HCEC 1CT (cell line): Measurements from ENCODE around the gene IL23R.
"Not testable (repeated sequence)": the region's sequence is repeated elsewhere in the genome, so short reads cannot be mapped to it uniquely, and the experiment has no call there.

ENCODE experiments used
- DNase-seq: peaks from one replicate; pipeline ENCODE4 v3.0.0-alpha.2; 2017

IL23R gene, protein sequence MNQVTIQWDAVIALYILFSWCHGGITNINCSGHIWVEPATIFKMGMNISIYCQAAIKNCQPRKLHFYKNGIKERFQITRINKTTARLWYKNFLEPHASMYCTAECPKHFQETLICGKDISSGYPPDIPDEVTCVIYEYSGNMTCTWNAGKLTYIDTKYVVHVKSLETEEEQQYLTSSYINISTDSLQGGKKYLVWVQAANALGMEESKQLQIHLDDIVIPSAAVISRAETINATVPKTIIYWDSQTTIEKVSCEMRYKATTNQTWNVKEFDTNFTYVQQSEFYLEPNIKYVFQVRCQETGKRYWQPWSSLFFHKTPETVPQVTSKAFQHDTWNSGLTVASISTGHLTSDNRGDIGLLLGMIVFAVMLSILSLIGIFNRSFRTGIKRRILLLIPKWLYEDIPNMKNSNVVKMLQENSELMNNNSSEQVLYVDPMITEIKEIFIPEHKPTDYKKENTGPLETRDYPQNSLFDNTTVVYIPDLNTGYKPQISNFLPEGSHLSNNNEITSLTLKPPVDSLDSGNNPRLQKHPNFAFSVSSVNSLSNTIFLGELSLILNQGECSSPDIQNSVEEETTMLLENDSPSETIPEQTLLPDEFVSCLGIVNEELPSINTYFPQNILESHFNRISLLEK

DNA sequence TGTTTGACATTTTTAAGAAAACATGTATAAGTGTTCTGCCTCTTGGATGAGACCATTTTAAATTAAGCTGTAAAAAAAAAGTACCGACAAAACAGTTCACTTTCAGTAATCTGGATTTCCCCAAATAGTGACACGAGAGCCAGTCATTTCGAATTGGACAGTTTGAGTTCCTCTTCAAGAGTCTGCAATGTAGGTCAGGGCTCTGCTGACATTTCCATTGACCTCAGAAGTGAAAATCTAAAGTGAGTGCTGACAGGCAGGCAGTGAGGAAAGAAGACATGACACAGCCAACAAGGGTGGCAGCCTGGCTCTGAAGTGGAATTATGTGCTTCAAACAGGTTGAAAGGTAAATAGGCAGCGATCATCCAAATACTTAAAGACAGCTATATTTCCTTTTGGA is at the start of gene IL23R:
Gene IL23R (plus strand): TSS at position 259 of the 400 bp plus-strand sequence. CDS start 1,667 bp downstream, outside the sequence.
- no peak for DNase-seq

DNA sequence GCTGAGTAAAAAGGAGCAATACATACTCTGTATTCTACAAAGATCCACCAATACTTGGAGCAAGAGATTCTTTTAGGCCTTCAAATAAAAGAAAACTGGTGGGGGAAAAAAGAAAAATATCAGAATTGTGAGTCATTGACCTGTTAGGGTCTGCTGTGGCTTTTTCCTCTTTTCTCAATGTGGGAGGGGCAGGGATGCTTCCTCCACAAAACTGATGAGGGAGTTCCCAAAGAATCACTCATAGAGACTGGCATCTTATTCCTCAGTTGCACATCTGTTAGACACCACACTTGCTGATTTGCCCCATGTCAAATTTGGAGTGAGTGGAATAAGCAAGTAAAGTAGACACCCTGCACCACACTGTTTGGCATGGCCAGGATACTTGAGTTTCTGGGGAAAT is 48.1 kb upstream of the IL23R start:
- DNase-seq: no peak

DNA sequence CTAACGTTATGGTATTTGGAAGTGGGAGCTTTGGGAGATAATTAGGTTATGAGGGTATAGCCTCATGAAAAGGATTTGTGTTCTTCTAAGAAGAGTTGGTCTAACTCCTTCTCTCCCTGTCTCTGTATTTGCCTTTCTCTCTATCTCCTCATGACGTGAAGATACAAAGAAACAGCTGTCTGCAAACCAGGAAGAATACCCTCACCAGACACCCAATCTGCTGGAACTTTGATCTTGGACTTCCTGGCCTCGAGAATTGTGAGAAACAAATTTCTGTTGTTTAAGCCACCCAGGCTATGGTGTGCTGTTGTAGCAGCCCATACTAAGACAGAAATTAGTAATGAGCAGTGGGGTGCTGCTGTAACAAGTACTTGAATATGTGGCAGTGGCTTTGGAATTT is 47.6 kb upstream of the IL23R start:
- no peak for DNase-seq

DNA sequence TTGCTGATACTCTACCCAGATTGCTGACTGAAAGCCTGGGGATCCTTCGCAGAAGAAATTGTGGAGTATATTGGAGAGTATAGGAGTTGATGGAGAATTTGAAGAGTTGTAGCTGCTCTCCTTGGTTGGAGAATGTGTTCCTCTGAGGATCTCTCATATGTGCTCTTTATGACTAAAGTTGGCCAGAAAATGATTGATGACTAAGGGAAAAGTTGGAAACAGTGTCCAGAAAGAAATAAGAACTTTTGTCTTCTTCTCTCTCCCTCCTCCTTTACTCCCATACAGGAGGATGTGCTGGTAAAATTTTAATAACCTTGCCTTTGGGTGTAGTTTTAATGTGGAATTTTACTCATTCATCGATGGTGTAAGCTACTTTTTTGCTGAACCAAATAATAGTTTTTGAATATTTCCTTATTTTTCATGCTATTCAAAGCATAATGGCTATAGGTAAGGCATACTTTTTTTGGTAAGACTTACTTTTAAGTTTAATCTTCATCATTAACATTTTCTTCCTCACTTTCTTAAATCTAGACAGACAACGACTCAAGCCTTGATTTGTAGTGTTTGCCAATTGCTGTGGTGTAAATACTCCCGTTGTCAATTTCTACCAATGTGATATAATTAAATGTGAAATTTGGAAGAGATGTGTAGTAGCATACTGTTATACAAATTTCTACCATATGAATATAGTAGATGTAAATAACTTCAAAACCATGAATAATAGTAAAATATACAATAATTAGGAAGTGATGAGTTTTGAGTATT is 45.2 kb upstream of the IL23R start:
- no peak for DNase-seq

DNA sequence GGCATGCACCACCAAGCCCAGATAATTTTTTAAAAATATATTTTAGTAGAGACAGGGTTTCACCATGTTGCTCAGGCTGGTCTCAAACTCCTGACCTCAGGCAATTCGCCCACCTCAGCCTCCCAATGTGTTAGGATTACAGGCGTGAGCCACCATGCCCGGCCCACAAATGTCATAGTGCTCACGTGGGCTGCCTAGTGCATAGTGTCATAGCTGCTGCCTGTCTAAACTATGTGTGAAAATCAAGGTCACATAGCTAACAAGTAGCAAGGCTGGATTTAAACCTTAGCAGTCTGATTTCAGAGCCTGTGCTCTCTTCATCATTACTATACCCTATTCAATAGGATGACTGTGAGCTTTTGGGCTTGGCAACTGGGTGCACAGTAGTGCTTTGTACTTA is 41.8 kb upstream of the IL23R start:
- no peak for DNase-seq

DNA sequence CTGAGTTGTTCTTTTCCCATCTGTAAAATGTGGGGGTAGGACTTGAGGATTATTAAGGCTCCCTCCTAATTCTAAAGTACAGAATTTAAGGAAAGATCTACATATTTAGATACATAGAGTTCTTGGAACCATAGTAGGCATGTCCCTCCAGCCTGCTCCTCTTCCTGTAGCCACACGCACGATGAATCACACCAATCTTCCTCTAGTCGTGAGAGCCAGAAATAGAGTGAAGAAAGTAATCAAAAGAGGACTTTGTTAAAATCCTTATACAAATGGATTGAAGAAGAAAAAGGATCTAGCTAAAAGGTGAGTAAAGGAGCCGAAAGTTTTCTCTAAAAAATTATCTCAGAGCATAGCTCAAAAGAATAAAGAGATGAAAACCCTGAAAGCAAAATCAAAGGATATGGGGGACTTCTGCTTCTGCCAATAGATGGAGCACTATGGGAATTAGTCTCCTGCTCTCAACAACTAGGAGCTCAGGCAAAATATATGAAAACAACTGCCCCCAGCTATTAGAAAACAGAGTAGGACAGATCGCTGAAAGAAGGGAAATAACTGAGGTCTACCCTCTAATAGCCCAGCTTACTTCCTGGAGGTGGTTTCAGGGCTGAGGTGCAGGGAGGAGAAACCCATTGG is 40.0 kb upstream of the IL23R start:
- DNase-seq: no peak

DNA sequence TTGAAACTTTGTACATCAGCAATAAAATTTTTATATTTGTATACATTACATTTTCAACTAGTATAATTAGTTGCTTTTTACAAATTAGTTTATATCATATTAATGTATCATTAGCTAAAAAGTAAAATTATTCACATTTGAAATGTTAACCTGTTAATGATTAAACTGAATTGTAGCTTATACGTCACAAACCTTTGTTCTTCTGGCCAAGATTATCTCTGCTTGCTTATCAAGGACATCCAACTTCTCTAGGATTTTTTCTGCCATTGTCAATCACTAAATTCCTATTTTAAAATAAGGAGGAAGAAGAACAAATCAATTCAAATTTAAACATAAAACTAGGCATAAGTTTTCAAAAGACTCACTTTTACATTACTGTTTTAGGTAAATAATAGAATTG is 39.3 kb upstream of the IL23R start:
- no peak for DNase-seq

DNA sequence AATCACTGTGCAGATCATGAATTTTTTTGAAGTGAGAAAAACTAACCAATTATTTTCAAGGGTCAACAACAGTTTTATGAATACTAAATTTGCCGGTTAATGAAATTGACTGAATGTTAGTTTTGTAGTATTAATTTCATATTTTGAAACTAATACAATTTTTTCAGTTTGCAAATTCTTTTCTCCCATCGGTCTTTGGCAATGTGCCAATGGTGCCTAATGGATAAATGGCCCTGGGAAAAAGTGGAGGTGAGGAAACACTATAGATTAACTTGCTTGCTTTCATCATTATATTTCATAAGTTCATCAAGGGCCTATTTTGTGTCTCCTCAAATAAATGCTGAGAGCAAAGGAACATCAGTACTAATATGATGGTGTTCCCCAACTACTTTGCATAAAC is 35.6 kb upstream of the IL23R start:
- no peak for DNase-seq

DNA sequence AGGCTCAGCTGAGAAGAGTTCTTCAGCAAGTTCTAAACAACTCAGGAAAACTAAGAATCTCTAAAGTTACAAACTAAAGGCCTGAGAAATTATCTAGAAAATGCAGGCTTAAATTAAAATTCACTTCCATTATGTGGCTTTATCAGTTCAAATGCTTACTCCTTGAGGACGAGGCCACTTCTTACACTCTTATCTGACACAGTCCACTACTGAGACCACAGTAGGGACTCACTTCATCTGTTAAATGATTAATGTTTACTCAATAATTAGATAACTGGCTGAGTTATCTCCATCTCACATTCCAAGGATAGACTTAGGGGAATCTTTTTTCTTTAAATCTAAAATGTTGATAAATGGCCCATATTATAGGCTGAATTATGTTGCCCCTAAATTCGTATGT is 33.1 kb upstream of the IL23R start:
- DNase-seq: no peak

DNA sequence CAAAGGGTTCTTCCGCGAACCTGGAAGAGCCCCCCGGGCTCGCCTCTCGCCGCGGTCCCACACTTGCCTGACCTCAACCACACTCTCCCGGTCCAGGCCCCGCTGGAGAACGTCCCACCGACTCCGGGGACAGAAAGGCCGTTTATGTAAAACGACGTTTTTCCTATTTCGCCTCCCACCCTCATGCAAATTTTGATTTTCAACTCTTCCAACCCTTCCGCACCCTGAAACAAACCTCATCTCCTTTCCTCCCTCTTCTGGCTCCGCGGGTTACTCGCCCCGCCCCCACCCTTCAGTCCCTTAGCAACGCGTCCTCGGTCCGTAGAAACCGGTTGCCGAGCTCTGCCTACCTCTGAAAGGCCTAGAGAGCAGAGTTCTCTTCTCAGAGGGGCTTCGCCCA is 31.6 kb upstream of the IL23R start, which contains the start of gene C1orf141:
Gene C1orf141 (minus strand): TSS at position 276 of the 400 bp plus-strand sequence. CDS start 7,730 bp downstream, outside the sequence.
- no peak for DNase-seq

DNA sequence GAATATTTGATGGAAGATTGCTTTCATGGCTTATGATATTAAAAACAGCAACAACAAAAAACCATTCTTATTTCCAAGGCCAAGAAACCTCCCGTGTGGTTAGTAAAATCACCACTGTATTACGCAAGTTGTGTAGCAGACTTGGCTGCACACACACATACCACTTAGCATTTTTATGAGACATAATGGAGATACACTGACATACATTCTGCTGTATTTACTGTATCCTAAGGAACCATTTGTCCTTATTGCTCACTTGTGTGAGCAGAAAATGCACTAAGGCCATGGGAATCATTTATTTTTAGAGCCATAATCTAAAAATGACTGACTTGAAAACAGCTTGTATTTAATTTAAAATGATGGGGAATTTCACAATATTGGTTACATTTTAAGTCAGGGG is 30.9 kb upstream of the IL23R start:
- peak; percentile 73 for DNase-seq

DNA sequence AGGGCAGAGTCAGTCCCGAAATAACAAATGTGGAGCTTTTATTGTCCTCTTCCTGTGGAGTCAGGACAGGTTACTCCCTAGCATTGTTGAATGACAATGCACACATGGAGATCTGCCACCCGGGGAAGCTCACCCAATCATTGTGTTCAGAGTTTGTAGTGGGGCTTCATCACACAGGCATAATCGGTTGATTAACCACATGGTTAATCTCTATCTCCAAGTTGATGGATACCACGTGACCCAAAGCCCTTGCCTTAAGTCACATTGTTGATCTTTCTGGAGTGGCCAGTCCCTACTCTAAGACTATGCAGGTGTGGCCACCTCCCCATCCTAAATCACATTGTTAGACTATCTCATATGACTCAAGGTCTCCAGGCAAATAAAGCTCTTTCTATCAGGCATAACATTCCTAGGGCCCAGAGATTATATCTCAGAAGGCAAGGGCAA is 28.9 kb upstream of the IL23R start:
- DNase-seq: no peak

DNA sequence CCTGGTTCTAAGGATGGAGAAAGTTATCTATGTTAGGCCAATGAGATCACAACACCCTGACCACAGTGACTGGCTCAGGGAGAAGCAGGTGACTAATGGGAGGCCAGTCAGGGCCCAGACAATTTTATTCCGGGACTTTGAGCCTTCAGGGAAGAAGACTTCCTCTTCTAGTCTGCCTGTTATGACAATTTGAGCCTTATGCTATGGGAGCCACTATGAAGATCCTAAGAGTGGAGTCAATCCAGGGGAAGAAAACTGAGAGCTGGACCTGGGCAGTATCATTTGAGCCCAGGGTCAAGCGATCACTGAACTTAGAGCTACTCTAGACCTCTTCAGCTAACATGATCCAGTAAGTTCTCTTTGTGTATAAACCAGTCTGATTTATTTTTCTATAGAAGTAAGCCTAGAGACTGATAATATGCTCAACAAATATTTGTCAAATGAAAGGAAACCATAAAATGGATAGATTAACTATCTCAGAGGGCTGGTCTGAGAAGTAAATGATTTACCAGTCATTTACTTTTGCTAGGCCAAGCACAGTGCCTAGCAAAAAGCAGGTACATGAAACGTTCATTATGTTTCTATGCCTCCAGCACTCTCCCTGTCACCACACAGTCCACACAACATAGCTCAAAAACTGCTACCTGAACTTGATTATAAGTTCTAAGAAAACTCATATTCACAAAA is 27.3 kb upstream of the IL23R start:
- DNase-seq: no peak

DNA sequence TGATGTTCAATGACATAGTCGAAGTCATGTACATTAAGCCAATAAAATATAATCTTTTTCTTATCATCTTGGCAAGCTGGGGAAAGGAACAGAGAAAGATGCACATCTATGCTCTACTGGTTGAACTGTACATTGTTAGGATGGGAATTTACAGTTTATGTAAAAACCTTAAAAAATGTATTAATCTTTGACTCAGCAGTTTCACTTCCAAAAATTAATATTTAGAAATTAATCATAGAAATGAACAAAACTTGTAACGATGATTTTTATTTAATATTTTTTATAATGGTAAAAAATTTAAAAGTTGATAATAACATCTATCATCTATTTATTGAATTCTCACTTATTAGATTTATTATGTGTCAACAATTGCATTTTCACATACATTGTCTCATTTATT is 25.8 kb upstream of the IL23R start:
- DNase-seq: no peak

DNA sequence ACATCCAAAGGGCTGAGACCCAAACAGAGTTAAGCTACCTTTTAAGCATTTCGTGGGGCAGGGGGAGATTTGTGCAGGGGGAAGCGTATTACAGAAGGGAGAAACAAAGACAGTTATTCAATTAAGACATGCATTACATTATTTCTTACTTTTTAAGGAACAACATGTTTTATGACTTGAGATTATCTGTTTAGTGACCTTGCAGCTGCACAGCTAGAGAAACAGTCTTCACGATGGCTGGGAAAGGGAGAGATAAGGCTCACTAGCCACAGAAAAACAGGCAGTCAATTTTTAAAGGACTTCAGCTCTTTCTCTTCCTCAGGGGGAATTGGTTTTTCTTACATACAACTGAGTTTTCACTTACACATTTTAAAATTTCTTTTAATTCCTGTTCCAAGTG is 24.4 kb upstream of the IL23R start:
- DNase-seq: not testable (repeated sequence)

DNA sequence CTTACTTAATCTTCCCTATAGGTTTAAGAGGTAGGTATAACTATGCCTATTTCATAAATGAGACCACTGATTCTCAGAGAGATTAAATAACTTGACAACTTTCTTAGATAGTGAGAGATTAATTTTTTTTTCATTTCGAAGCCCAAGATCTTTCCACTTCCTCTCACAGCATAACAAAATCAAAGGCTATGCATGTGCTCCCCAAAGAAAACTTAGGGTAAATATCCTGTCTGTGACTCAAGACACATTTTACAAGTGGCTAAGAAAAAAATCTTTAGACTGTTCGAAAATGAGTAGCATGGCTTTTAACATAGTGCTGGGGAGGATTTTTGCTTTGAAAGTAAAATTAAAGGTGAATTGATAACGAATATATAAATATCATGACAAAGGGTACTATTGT is 23.3 kb upstream of the IL23R start:
- no peak for DNase-seq

DNA sequence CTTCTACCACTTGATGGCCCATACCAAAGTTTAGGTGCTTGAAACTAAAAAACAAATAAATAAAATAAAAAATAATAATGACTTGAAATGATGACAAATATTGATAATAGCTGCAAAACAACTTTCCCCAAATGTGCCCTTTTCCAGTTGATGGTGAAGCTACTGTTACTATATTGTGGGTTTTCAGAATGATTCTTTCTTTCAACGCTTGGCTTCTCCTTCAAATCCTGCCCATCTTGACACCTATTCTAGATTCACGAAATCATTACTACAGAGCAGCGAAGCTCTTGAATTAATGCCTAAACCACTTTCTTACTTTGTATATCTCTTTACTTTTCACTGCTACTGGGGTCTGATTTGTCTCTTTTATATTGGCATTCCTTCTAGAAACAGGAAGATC is 22.3 kb upstream of the IL23R start:
- DNase-seq: no peak

DNA sequence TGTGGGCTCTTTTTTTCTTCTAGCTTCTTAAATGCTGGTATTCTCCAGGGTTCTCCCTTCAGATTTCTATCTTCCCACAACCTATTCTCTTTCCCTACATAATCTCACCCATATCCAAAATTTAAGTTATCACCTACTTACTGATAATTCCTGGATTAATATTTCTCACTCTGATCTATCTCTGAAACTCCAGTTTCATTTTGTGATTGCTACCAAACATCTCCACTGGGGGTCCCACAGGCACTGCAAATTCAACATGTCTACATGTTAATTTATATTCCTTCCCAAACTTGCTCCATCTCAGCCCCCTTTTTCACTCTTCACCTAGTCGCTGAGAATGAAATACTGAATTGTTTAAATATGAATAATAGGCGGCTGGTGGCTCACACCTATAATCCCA is 21.6 kb upstream of the IL23R start:
- no peak for DNase-seq

DNA sequence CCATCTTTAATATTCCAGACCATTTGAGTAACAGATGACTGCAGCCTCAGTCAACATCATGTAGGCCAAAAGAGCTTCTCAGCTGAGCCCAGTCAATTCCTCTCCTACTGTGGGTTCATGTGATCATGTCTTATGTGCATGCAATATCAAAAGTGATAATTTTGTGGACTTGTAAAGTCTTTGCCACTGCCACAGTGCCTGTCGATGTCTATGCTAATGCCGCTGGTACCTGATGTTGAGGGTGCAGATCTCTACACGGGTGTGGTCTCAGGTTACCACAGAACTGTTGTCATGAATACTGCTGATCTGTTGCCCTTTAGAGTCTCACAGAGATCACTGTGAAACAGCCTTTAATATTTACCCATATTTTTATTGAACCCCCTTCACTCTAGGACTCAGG is 20.2 kb upstream of the IL23R start:
- DNase-seq: no peak

DNA sequence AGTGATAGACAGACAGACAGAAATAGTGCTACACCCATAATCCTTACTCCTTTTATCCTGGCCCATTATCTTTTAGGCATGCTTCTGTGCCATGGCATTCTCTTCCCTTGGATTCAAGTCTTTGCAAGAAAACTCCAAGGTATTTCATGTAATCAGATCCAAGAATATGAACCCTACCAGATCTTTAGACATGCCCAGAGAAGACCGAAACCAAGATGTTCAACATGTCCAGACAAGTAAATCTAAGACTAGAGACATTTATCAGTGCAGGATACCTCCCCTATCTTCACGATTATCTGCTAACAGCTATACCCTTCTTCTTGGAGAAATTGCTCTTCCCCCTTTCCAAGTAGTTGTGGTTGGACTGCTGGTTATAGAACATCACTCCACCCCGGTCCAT is 19.7 kb upstream of the IL23R start:
- no peak for DNase-seq

DNA sequence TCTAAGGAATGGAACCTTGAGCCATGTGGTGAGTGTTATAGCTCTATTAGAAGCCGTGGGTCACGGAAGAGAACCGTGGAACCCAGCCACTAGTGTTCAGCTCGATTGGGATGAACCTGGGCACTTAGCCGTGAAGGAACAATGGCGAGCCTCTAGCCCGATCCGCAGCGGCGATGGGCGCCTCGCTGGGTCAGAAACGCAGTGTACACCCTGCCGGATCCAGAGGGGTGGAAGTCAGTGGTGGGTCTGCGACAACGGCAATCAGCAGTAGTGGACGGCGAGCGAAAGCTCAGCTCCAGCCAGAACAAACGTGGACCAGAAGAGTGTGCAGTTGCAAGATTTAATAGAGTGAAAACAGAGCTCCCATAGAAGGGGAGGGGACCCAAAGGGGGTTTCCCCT is 18.3 kb upstream of the IL23R start:
- not testable (repeated sequence) for DNase-seq

DNA sequence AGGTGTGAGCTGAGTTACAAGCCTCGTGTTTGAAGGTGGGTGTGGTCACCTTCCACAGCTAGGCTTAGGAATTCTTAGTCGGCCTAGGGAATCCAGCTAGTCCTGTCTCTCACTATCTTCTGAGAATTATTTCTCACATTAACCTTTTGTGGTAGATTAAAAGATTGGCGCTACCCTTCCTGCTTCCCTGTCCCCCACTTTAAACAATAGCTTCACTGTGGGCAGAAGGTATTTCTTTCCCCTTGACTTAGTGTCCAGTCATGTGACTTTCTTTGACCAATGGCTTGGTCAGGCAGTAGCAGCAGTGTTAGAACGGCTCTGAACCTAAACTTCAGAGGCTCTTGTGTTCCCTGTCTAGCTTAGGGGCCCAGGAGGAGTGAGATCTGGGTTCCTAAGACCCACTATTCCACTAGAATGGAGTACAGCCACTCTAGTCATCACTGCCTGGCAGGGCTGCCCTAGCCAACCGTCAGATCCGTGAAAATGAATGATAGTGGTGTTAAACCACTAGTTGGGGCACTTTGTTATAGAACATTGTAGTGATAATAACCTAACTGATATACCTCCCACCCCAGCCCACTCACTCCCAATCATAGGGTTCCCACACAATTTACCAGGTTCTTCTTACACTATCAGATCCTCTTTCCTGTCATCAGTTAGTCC is 17.6 kb upstream of the IL23R start:
- peak; percentile 39 for DNase-seq
